Right renal cortex interstitium (tissue), 3 donors: ENCODE measurements around the gene SLC35B4. TPM values are rescaled to one million over a fixed set of nuclear protein-coding genes. Genes with fewer than 3 reads are reported as not detected.

Source experiments
- DNase-seq, 3 donors: peaks; one replicate each; pipeline ENCODE4 v3.0.0-alpha.2; 2013; ENCODE audit warnings: low read depth in 3 of 3, low spot score in 2 of 3
- polyA plus RNA-seq, 3 donors: library from polyadenylated mRNA; unstranded; fragments of 120-200 nt; gene quantifications; one replicate each; pipeline ENCODE4 v1.2.1, GENCODE V29; 2013; ENCODE audit not compliant: insufficient read length in 3 of 3

Gene SLC35B4
- polyA plus RNA-seq, 3 donors: 22.9 to 24.8 (median 24.2) TPM

- no peak for DNase-seq
These were observed 16.2 kb upstream of the SLC35B4 start for GRCh38 chr7:134332892-134333291.

DNA sequence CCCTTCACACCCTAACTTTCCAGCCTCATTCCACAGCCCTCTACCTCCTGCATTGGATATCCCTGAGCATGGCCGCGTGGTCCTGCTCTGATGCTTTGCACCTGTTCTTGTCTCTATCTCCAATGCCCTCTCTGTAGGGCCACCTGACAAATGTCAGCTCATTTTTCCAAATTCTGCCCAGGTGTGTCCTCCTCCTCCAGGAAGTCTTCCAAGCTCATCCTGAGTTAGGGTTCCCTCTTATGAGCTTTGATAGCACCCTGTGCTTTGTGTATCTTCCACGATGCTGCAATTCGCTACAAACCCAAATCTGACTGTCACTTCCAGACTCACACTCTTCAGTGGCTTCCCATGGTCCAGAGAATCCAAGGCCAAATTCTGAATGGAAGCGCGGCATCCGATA, 14.7 kb upstream of the SLC35B4 start:
- DNase-seq: no peak

GRCh38 chr7:134330974-134331373, 14.2 kb upstream of the SLC35B4 start:
- DNase-seq: no peak

- DNase-seq: no peak
These were observed 13.1 kb upstream of the SLC35B4 start for GRCh38 chr7:134329614-134330346.

DNA sequence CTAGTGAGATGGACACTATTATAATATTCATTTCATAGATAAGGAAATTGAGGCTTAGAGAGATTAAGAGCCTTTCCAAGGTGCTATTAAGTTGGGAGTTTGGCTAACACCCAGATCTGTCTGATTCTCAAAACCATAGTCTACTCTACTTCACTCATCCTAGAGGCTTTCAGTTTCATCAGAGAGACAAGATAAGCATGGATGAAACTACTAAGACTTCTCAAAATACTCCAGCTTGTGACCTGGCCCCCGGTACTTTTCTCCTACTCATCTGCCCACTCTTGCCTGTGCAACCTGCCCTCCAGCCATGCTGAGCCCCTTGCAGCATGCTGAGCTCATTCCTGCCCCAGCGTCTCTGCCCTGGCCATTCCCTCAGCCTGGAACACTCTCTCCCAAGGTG, 12.2 kb upstream of the SLC35B4 start:
- DNase-seq: no peak

DNA sequence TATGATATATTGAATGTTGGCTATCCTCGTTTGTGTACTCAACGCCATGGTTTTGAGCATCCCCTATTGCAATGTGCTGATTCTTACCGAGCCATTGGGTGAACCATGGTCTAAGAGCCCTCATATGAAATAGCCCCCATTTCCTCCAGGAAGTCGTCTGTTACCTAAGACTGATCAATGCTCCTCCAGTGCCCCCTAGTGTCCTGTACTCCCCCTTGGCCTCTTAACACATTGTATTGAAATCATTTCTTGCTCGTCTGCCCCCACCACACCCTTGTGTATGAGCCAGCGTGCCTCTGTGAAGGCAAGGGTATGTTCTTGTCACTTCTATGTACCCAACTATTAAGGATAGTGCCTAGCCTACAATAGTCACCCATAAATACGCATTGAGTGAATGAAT, 11.2 kb upstream of the SLC35B4 start:
- no peak for DNase-seq

DNA sequence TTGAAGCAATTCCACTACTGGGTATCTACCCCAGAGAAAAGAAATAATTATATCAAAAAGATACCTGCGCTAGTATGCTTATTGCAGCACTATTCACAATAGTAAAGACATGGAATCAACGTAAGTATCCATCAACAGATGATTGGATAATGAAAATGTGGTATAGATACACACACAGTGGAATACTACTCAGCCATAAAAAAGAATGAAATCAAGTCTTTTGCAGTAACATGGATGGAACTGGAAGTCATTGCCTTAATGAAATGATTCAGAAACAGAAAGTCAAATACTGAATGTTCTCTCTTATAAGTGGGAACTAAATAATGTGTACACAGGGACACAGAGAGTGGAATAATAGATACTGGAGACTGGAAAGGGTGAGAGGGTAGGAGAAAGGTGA, 7.4 kb upstream of the SLC35B4 start:
- no peak for DNase-seq

DNA sequence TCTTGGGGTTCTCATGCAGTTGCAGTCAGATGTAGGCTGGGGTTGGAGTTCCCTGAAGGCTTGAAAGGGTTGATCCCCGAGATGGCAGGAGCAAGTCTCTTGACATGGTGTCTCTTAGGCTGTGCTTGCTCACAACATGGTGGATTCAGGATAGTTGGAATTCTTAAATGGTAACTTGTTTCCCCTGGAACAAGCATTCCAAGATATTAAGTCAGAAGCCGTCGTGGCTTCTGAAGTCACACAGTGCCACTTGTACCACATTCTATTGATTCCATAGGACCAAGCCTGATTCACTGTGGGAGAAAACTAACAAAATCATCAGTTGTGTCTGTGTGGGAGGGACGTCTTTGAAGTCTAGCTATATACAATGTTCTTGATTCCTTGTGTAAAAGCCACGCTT, 3.5 kb upstream of the SLC35B4 start:
- DNase-seq: no peak

- DNase-seq: no peak
These were observed 1.7 kb upstream of the SLC35B4 start for GRCh38 chr7:134318443-134318842.

- DNase-seq: no peak
These were observed 704 bp upstream of the SLC35B4 start for GRCh38 chr7:134317434-134317833.

GRCh38 chr7:134315679-134316538, 821 bp downstream of the SLC35B4 start:
- peak in 1 of 3 donors; percentile 7 for DNase-seq

DNA sequence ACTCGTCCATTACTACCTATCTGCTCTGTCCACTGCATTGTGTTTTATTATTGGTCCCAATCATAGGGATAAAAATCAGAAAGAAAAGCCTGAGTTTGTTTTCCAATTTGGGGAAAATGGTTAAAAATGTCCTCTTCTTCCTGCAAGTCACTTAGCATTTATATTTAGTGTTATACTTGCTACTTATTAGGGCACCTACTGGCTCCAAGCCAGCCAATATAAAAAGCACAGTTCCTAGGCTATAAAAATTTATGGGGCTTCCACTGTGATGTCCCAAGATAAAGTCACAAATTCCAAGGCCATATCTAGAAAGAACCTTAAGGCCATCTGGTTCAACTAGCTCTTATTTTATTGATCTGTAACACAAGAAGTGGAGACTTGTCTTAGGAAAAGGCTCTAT, 3.2 kb downstream of the SLC35B4 start:
- DNase-seq: no peak

GRCh38 chr7:134312717-134313116, 4.0 kb downstream of the SLC35B4 start:
- DNase-seq: no peak

- DNase-seq: no peak
These were observed 4.9 kb downstream of the SLC35B4 start for GRCh38 chr7:134311807-134312206.

DNA sequence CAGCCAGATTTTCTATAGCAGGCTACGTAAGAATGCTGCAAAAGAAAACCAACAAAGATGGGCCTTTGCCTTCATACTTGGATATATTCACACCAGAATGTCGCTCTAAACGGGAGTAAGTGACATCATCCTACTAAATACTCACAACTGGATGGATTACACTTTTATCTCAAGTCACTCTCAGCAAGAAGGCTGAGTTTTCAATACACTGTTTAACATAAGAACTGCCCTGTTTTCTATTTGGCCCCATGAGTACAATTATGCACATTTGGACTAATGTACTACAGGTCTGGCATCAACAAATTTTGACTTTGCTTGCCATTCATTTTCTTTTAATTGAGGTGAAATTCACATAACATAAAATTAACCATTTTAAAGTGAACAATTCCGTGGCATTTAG, 8.2 kb downstream of the SLC35B4 start:
- no peak for DNase-seq

DNA sequence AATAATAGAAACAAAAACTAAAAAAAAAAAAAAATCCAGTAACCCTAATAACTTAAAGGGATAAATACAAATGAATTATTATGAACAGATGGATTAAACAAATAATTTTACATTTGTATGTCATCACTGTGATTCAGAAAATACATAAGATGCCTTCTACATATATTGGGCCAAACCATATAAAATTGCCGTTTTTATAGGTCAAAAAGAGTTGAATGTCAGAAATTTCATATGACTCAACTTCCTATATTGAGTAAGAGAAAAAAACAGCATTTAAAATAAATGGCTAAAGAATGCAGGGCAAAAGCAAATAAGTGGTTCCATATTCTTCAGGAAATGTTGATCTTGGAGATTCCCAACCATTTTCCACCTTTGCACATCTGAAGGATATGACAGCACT, 9.4 kb downstream of the SLC35B4 start:
- no peak for DNase-seq

GRCh38 chr7:134302120-134302519, 14.6 kb downstream of the SLC35B4 start:
- DNase-seq: no peak

DNA sequence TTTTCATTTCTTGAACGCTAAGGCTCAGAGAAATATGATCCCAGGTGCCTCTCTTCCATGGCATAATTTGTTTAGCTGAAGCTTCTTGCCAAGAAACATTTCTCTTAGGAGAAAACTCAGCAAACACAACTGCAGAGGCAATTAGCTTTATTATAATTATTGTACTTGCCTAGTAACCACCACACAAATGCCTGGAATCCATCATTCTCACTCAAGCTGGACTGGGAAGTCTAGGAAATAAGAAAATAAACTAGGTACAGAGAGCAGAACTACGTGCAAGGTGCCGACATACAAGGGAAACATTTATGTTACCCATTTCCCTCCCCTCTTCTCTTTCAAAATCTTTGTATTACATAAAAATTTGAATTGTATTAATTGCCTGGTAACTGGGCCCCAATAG, 15.1 kb downstream of the SLC35B4 start:
- DNase-seq: no peak

DNA sequence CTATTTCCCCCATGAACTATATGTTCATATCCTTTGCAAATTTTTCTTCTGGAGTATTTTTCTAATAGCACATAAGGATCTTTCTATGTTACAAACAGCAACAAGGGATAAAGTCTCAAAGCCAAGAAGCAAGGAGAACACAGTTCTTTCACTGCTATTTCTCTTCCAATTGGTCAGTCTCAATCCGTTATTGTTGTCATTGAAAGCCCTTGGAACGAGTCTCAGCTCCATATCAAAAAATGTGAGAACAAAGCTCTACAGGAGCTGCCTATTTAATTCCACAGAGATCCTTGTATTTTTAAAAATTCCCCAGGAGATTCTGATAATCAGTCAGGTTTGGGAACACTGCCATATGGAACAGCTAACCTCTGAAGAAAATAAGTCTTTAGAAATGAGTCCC, 15.7 kb downstream of the SLC35B4 start:
- DNase-seq: no peak

GRCh38 chr7:134298902-134299683, 17.6 kb downstream of the SLC35B4 start:
- no peak for DNase-seq

GRCh38 chr7:134297489-134297888, 19.2 kb downstream of the SLC35B4 start:
- DNase-seq: no peak
